Measurements from ENCODE around the gene MAP1LC3A.

- TF ChIP-seq CTCF (conservative IDR thresholded peaks at IDR 0.05; ENCODE audit: low read length) = no peak
- no peak for TF ChIP-seq EZH2phosphoT487 (IDR thresholded peaks at IDR 0.05; ENCODE audit: borderline replicate concordance, low read depth, low read length)
Measured at GRCh38 chr20:34595377-34596184, 37.1 kb downstream of the MAP1LC3A start.
